Measurements from ENCODE around the gene USP1. TPM values are rescaled to one million over a fixed set of nuclear protein-coding genes. Genes with fewer than 3 reads are reported as not detected.

Gene USP1
- total RNA-seq, 1 donor from 2014 or later = 44.2 TPM

GRCh38 chr1:62484824-62485468, 48.1 kb downstream of the USP1 start:
- no peaks in the 10 kb centered on the region for H3K4me1 Mint-ChIP-seq (ENCODE audit: unreplicated experiment)
- no peak overlapping the region for H3K4me3 Mint-ChIP-seq
- H3K27me3 Mint-ChIP-seq = no peaks in the 10 kb centered on the region
- no peak overlapping the region for H3K27ac Mint-ChIP-seq
- DNase-seq (ENCODE audit: extremely low spot score, unreplicated experiment) = no peak
- no peaks in the 10 kb centered on the region for H3K9me3 Mint-ChIP-seq
- peaks cover 23% of the 10 kb centered on the region for H3K36me3 Mint-ChIP-seq
- TF ChIP-seq, protein P1, sequence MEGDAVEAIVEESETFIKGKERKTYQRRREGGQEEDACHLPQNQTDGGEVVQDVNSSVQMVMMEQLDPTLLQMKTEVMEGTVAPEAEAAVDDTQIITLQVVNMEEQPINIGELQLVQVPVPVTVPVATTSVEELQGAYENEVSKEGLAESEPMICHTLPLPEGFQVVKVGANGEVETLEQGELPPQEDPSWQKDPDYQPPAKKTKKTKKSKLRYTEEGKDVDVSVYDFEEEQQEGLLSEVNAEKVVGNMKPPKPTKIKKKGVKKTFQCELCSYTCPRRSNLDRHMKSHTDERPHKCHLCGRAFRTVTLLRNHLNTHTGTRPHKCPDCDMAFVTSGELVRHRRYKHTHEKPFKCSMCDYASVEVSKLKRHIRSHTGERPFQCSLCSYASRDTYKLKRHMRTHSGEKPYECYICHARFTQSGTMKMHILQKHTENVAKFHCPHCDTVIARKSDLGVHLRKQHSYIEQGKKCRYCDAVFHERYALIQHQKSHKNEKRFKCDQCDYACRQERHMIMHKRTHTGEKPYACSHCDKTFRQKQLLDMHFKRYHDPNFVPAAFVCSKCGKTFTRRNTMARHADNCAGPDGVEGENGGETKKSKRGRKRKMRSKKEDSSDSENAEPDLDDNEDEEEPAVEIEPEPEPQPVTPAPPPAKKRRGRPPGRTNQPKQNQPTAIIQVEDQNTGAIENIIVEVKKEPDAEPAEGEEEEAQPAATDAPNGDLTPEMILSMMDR (conservative IDR thresholded peaks at IDR 0.05) = no peak

DNA sequence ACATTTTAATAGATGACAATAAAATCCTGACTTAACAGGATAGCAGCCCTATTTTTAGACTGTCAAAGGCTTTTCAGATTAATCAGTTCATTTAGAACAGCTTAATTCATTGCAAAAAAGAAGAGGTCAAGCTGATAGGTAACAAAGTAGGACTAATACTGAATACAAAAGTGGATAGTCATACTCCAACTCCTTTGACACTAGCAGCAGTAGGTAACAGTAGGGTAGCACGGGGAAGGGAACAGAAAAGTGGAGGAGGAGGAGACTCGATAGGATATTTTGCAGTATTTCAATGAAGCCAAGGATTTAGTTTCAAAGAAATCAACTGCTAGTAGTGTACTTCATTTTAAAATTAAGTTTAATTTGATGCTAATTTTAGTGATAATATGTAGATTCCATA, 51.1 kb downstream of the USP1 start:
- Mint-ChIP-seq H3K4me1 (ENCODE audit: unreplicated experiment) (no peaks in the 10 kb centered on the region), H3K27me3 (no peaks in the 10 kb centered on the region), H3K9me3 (no peaks in the 10 kb centered on the region), H3K27ac (no peak overlapping the region), H3K4me3 (no peak overlapping the region), H3K36me3 (peaks cover 22% of the 10 kb centered on the region)
- TF ChIP-seq, protein P1 (conservative IDR thresholded peaks at IDR 0.05) = no peak
- no peak for DNase-seq (ENCODE audit: extremely low spot score, unreplicated experiment)

DNA sequence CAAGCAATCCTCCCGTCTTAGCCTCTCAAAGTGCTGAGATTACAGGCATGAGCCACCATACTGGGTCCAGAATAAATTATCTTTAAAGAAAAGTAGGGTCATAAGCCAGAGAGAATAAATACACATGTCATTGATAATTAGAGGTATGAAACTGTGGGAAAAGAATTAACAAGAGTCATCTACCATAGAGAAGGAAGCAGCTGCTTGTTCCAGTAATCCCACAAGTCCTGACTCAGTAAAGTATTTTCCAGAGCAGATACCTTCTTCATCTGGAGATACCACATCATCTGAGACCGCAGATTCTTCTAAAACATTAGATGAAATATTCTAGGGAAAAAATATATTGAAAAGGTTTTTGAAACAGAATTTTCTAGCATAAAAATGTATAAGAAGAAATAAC, 55.7 kb downstream of the USP1 start:
- H3K36me3 Mint-ChIP-seq = peaks cover 24% of the 10 kb centered on the region
- TF ChIP-seq, protein P1 (conservative IDR thresholded peaks at IDR 0.05) = no peak
- no peaks in the 10 kb centered on the region for H3K27me3 Mint-ChIP-seq
- H3K9me3 Mint-ChIP-seq = no peaks in the 10 kb centered on the region
- H3K27ac Mint-ChIP-seq = no peak overlapping the region
- H3K4me3 Mint-ChIP-seq = no peak overlapping the region
- no peaks in the 10 kb centered on the region for H3K4me1 Mint-ChIP-seq (ENCODE audit: unreplicated experiment)
- no peak for DNase-seq (ENCODE audit: extremely low spot score, unreplicated experiment)

- TF ChIP-seq, protein P1 (conservative IDR thresholded peaks at IDR 0.05) = no peak
- DNase-seq (ENCODE audit: extremely low spot score, unreplicated experiment) = no peak
- Mint-ChIP-seq H3K4me1 (ENCODE audit: unreplicated experiment) (no peaks in the 10 kb centered on the region), H3K27me3 (no peaks in the 10 kb centered on the region), H3K36me3 (peaks cover 24% of the 10 kb centered on the region), H3K4me3 (no peak overlapping the region), H3K9me3 (no peaks in the 10 kb centered on the region), H3K27ac (no peak overlapping the region)
Observed at GRCh38 chr1:62493656-62494055, 56.8 kb downstream of the USP1 start.

DNA sequence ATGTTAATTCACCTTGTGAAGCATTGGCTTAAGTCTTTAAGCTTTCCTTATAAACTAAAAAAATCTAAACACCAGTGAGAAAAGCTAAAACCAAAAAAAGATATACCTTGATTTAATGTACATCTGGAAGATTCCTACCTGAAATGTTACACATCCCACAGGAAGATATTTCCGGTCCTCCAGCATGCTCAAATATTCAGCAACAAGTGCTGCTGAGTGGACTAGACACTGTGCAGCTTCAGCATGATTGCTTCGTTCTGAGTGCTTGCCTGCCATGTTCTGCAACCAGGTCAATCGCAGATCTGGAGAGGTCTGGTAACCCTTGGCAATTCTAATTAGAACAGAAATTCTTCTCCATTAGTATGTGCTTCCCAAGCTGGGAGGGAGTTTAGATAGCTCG, 57.3 kb downstream of the USP1 start:
- Mint-ChIP-seq H3K27me3 (no peaks in the 10 kb centered on the region), H3K27ac (no peak overlapping the region), H3K4me1 (ENCODE audit: unreplicated experiment) (no peaks in the 10 kb centered on the region), H3K36me3 (peaks cover 25% of the 10 kb centered on the region), H3K4me3 (no peak overlapping the region), H3K9me3 (no peaks in the 10 kb centered on the region)
- no peak for DNase-seq (ENCODE audit: extremely low spot score, unreplicated experiment)
- TF ChIP-seq, protein P1 (conservative IDR thresholded peaks at IDR 0.05) = no peak

All from type B pancreatic cell (in vitro differentiated cells).